ENCODE data around the gene THSD7A.

DNA sequence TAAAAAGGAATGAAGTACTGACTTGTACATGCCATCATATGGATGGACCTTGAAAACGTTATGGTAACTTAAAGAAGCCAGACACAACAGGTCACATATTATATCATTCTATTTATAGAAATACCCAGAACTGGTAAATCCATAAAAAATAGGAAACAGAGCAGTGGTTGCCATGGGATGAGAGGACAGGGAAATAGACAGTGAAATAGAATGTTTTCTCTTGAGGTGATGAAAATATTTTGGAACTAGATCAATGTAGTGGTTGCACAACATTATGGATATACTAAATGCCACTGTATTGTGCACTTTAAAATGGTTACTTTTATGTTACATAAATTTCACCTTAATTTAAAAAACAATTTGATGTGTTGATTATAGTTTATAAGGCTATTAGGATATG is 318.5 kb downstream of the THSD7A start:
- TF ChIP-seq ATF7 (IDR thresholded peaks at IDR 0.05): no peak
- no peak for TF ChIP-seq RBM34 (IDR thresholded peaks at IDR 0.05; ENCODE audit: borderline replicate concordance, insufficient read depth, low read length)
- TF ChIP-seq TAF1 (IDR thresholded peaks at IDR 0.05; ENCODE audit: control insufficient read depth, extremely low read depth, insufficient read depth, low read length, severe bottlenecking): no peak
